Tibial nerve (tissue), 3 donors: ENCODE results near the gene FBXO42.

Experiments
- POLR2A ChIP-seq, 2 donors: fragments of 450-650 bp; IDR thresholded peaks; one replicate each; pipeline ENCODE4 v1.6.1; 2017; ENCODE audit warnings: antibody characterized with exemption in 2 of 2, mild to moderate bottlenecking in 2 of 2, moderate library complexity in 2 of 2
- TF ChIP-seq, protein P1 (sequence below), 5 experiments: fragments of 200-600 bp in 3 of 5; fragments of 450-650 bp in 2 of 5; sonication (generic) in 3 of 5; IDR thresholded peaks; one replicate each; pipeline ENCODE4 v1.5.1; 2016 to 2019; ENCODE audit warnings: antibody characterized with exemption in 5 of 5, mild to moderate bottlenecking in 3 of 5, moderate library complexity in 2 of 5

DNA sequence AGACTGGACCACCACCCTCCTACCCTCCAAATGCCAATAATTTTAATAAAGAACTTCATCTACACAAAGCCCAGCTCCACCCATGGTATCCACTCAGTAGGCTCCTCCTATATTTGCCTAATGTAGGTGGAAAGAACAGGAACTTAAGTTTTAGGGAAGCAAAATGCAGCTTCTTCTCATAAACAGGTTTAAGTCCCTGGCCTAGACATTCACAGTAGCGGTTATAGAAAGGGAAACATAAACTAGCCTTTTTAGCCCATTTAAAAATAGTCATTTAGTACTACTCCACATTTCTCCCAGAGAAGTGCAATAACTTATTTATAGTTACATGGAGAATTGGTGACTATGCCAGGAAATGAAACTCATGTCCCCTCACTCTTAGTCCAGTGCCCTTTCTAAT lies 58.7 kb downstream of the FBXO42 start:
- TF ChIP-seq, protein P1, sequence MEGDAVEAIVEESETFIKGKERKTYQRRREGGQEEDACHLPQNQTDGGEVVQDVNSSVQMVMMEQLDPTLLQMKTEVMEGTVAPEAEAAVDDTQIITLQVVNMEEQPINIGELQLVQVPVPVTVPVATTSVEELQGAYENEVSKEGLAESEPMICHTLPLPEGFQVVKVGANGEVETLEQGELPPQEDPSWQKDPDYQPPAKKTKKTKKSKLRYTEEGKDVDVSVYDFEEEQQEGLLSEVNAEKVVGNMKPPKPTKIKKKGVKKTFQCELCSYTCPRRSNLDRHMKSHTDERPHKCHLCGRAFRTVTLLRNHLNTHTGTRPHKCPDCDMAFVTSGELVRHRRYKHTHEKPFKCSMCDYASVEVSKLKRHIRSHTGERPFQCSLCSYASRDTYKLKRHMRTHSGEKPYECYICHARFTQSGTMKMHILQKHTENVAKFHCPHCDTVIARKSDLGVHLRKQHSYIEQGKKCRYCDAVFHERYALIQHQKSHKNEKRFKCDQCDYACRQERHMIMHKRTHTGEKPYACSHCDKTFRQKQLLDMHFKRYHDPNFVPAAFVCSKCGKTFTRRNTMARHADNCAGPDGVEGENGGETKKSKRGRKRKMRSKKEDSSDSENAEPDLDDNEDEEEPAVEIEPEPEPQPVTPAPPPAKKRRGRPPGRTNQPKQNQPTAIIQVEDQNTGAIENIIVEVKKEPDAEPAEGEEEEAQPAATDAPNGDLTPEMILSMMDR (IDR thresholded peaks at IDR 0.05): no peak
- TF ChIP-seq POLR2A (IDR thresholded peaks at IDR 0.05): no peak
